HEK293T (cell line): ENCODE measurements around the gene AGMAT.

Experiments used
- CTCF ChIA-PET: fragments of 350-600 bp; formaldehyde crosslinking; extraction: SDS; loops from one replicate; lab custom pipeline; 2021; ENCODE audit warnings: antibody characterized with exemption, inconsistent platforms; lab: Yijun Ruan, JAX
- POLR2A ChIA-PET: fragments of 350-600 bp; formaldehyde crosslinking; extraction: SDS; loops from one replicate; lab custom pipeline; 2020; ENCODE audit warnings: antibody characterized with exemption, inconsistent platforms; lab: Yijun Ruan, JAX
- DNase-seq: peaks from one replicate; pipeline ENCODE4 v3.0.0; 2012; ENCODE audit warnings: mixed read lengths; ENCODE audit errors: extremely low spot score
- ARNT ChIP-seq: fragments of 450-650 bp; IDR thresholded peaks from 2 replicates; pipeline ENCODE4 v1.6.1; 2017; ENCODE audit warnings: mild to moderate bottlenecking
- BHLHE40 ChIP-seq: fragments of 450-650 bp; IDR thresholded peaks from 2 replicates; pipeline ENCODE4 v1.6.1; 2016; ENCODE audit warnings: mild to moderate bottlenecking, moderate library complexity, borderline replicate concordance
- CTBP1 ChIP-seq: fragments of 450-650 bp; IDR thresholded peaks from 2 replicates; pipeline ENCODE4 v1.6.1; 2016; ENCODE audit warnings: borderline replicate concordance
- ELF4 ChIP-seq: fragments of 450-650 bp; IDR thresholded peaks from 2 replicates; pipeline ENCODE4 v1.6.1; 2017; ENCODE audit warnings: antibody characterized with exemption
- FOXA1 ChIP-seq: fragments of 450-650 bp; IDR thresholded peaks from 2 replicates; pipeline ENCODE4 v1.6.1; 2016; ENCODE audit warnings: mild to moderate bottlenecking
- FOXK2 ChIP-seq: fragments of 450-650 bp; IDR thresholded peaks from 2 replicates; pipeline ENCODE4 v1.6.1; 2016; ENCODE audit warnings: mild to moderate bottlenecking
- FOXM1 ChIP-seq: fragments of 450-650 bp; IDR thresholded peaks from 2 replicates; pipeline ENCODE4 v1.6.1; 2017; ENCODE audit warnings: mild to moderate bottlenecking, borderline replicate concordance
- HDGF ChIP-seq: fragments of 450-650 bp; IDR thresholded peaks from 2 replicates; pipeline ENCODE4 v1.6.1; 2017; ENCODE audit warnings: antibody characterized with exemption, borderline replicate concordance
- L3MBTL2 ChIP-seq: fragments of 450-650 bp; conservative IDR thresholded peaks from 2 replicates; pipeline ENCODE4 v1.6.1; 2016; ENCODE audit warnings: mild to moderate bottlenecking
- LEF1 ChIP-seq: fragments of 450-650 bp; IDR thresholded peaks from 2 replicates; pipeline ENCODE4 v1.6.1; 2017; ENCODE audit warnings: mild to moderate bottlenecking, borderline replicate concordance
- NFRKB ChIP-seq: fragments of 450-650 bp; IDR thresholded peaks from 2 replicates; pipeline ENCODE4 v1.6.1; 2016; ENCODE audit warnings: mild to moderate bottlenecking, moderate library complexity
- SP1 ChIP-seq: fragments of 450-650 bp; IDR thresholded peaks from 2 replicates; pipeline ENCODE4 v1.6.1; 2017
- SUZ12 ChIP-seq: fragments of 450-650 bp; IDR thresholded peaks from 2 replicates; pipeline ENCODE4 v1.6.1; 2016; ENCODE audit warnings: mild to moderate bottlenecking
- TARDBP ChIP-seq: fragments of 450-650 bp; IDR thresholded peaks from 2 replicates; pipeline ENCODE4 v1.6.1; 2016
- ZNF384 ChIP-seq: fragments of 450-650 bp; IDR thresholded peaks from 2 replicates; pipeline ENCODE4 v1.6.1; 2016
- TF ChIP-seq, protein P1 (sequence below): fragments of 450-650 bp; IDR thresholded peaks from 2 replicates; pipeline ENCODE4 v1.6.1; 2016

AGMAT gene

GRCh38 chr1:15577691-15578090 lies 7.2 kb downstream of the AGMAT start:
- ChIA-PET POLR2A (no interaction called here), CTCF (no interaction called here)
- DNase-seq: no peak
- TF ChIP-seq ARNT: no peak
- TF ChIP-seq L3MBTL2: no peak
- no peak for TF ChIP-seq ELF4
- TF ChIP-seq ZNF384: no peak
- TF ChIP-seq FOXM1: no peak
- TF ChIP-seq BHLHE40: no peak

DNA sequence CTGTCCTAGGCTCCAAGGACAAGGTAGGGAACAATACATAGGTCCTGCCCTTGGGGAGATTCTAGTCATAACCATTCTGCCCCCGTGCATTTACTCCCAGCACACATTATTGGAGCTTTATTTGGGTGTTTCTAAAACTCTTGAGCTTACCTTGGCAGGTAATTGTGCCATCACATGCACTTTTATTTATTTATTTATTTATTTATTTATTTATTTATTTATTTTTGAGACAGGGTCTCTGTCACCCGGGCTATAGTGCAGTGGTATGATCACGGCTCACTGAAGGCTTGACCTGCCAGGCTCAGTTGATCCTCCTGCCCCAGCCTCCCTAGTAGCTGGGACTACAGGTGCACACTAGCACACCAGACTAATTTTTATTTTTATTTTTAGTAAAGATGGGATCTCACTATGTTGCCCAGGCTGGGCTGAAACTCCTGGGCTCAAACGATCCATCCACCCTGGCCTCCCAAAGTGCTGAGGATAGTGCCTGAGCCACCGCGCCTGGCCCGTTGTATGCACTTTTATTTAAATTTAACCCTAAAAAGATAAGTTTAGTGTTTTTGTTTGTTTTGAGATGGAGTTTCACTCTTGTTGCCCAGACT lies 9.2 kb downstream of the AGMAT start:
- TF ChIP-seq ELF4 (no peak), NFRKB (no peak), FOXK2 (no peak), L3MBTL2 (no peak), FOXM1 (no peak), LEF1 (no peak), SUZ12 (no peak), CTBP1 (no peak), FOXA1 (no peak), BHLHE40 (no peak)
- TF ChIP-seq, protein P1, sequence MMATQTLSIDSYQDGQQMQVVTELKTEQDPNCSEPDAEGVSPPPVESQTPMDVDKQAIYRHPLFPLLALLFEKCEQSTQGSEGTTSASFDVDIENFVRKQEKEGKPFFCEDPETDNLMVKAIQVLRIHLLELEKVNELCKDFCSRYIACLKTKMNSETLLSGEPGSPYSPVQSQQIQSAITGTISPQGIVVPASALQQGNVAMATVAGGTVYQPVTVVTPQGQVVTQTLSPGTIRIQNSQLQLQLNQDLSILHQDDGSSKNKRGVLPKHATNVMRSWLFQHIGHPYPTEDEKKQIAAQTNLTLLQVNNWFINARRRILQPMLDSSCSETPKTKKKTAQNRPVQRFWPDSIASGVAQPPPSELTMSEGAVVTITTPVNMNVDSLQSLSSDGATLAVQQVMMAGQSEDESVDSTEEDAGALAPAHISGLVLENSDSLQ: no peak
- POLR2A ChIA-PET: no interaction called here
- CTCF ChIA-PET: no interaction called here
- no peak for DNase-seq

- CTCF ChIA-PET: no interaction called here
- no peak for DNase-seq
- POLR2A ChIA-PET: no interaction called here
Observed at GRCh38 chr1:15574741-15575140, 10.1 kb downstream of the AGMAT start.

DNA sequence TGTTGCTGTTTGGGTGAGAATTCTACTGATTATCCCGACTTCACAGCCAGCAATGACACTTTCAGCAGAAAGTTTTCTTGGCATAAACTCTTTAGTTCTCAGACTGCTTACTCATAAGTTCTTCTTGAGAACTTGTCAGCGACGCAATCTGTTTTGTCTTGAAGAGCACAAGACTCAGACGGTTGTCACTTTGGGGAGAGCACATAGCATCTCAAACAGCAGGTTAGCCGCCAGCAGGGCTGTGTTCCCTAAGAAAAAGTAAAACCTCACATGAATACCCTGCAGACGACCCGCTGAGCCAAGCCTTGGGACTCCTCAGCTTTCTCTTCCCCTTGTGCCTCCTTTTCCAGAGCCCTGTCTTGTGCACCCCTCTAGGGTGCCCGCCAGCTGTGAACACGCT lies 11.4 kb downstream of the AGMAT start:
- no peak for DNase-seq
- CTCF ChIA-PET: no interaction called here
- TF ChIP-seq NFRKB (no peak), LEF1 (no peak), FOXA1 (no peak)
- POLR2A ChIA-PET: no interaction called here

More at GRCh38 chr1:15574741-15575140, 10.1 kb downstream of the AGMAT start:
- TF ChIP-seq NFRKB: no peak

DNA sequence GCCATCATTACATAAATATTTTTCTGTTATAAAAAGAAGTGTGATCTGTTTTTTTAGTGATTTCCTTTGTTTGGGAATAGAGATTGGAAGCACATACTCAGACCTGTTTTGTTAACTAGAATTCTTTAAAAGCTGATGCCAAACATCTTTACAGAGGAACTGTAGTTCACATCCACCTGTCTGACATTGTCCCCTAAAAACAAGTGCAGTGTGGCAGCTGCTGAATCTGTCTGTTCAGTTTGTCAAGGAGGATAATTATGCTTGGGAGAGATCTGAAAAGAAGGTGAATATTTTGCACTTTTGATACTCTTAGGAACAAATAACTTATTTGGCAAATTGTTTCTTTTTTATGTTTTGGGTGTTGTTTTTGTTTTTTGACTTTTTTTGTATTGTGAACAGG lies 13.6 kb downstream of the AGMAT start:
- POLR2A ChIA-PET: no interaction called here
- TF ChIP-seq HDGF (no peak), TARDBP (no peak), ARNT (no peak), LEF1 (no peak), CTBP1 (no peak), BHLHE40 (no peak), FOXM1 (no peak), FOXK2 (no peak), FOXA1 (no peak), SP1 (no peak), SUZ12 (no peak), ELF4 (no peak), NFRKB (no peak), L3MBTL2 (no peak), ZNF384 (no peak)
- CTCF ChIA-PET: no interaction called here

DNA sequence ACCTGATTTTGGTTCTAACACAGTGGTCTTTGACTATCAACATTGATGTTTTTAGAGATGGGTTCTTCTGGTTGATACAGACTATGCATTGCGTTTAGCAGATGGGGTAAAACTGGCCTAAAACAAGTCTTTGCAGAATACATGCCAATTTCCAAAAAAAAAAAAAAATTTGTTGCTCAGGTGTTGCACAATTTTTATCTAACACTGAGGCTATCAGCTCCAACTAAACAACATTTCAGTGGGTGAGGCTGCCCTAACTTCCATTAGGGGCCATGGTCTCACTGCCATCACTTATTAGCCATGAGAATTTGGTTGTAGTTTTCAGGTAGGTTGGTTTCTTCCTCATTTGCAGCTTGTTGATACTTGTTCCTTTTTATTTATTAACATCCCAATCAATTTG lies 14.0 kb downstream of the AGMAT start:
- ChIA-PET CTCF (no interaction called here), POLR2A (no interaction called here)
- no peak for TF ChIP-seq LEF1
- TF ChIP-seq FOXA1: no peak
- TF ChIP-seq L3MBTL2: no peak
- no peak for TF ChIP-seq BHLHE40
- no peak for TF ChIP-seq HDGF

More for the DNA sequence above, 13.6 kb downstream of the AGMAT start:
- no peak for DNase-seq

GRCh38 chr1:15568387-15569073 lies 16.3 kb downstream of the AGMAT start:
- POLR2A ChIA-PET: interaction anchor here (1.0 kb wide), 1 partner anchor 35 kb away, joined by 3 read pairs; no protein-coding TSS in a partner anchor
- DNase-seq: no peak

More for the DNA sequence above, 14.0 kb downstream of the AGMAT start:
- DNase-seq: no peak

GRCh38 chr1:15559189-15559810 lies 25.6 kb downstream of the AGMAT start:
- no peak for TF ChIP-seq TARDBP
- no peak for TF ChIP-seq LEF1
- no peak for TF ChIP-seq SUZ12
- TF ChIP-seq BHLHE40: no peak
- TF ChIP-seq ARNT: no peak
- TF ChIP-seq, protein P1: no peak
- TF ChIP-seq CTBP1: no peak
- no peak for TF ChIP-seq FOXM1
- no peak for TF ChIP-seq SP1
- TF ChIP-seq NFRKB: no peak
- no peak for TF ChIP-seq FOXK2
- no peak for TF ChIP-seq L3MBTL2
- TF ChIP-seq ELF4: no peak
- no peak for TF ChIP-seq FOXA1
- TF ChIP-seq HDGF: no peak
- no peak for TF ChIP-seq ZNF384
- ChIA-PET CTCF (no interaction called here), POLR2A (no interaction called here)
- DNase-seq: no peak

More at GRCh38 chr1:15568387-15569073, 16.3 kb downstream of the AGMAT start:
- CTCF ChIA-PET: no interaction called here
- TF ChIP-seq TARDBP (no peak), FOXA1 (no peak)
